ENCODE results near the gene LRRC37B.
"Not testable (repeated sequence)": the region's sequence is repeated elsewhere in the genome, so short reads cannot be mapped to it uniquely, and the experiment has no call there.

Gene LRRC37B

DNA sequence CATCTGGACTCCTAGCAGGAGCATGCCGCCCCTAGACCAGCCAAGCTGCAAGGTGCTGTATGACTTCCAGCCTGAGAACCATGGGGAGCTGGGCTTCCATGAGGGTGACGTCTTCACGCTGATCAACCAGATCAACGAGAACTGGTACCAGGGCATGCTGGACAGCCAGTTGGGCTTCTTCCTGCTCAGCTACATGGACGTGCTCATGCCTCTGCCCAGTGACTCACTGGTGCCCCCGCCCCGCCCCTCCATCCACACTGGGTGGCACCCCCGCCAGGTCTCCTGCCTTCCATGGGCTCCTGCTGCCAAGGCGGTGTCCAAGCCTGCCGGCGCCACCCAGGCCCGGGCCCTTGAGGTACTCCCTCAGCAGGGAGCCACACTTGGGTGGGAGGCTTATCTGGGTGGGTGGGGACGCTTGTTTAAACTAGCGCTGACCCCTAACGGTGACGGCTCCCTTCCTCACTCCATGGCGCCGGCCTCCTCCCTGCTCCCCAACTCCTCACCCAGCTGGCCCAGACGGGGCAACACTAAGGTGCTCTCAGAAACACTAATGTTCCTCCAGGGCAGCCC is 34.2 kb downstream of the LRRC37B start:
- not testable (repeated sequence) for DNase-seq (ENCODE audit: low spot score)

DNA sequence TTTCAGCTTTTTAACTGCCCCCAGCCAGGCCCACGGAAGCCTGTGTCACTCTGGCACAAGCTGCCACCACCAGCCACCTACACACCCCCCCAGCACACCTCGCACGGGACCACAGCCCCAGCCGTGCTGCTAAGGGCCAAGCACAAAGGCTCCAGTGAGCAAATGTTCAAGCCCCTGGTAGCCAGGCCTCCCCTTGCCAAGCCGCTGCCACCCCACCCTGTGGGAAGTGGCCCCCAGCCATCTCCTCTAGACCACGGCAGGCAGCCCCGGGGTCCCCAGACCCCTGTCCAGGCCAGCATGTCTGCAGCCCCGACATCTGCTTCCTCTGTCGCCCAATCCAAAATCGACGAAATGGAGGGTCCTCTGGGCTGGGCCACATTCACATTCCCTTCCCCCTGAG is 35.1 kb downstream of the LRRC37B start:
- DNase-seq (ENCODE audit: low spot score): not testable (repeated sequence)

- not testable (repeated sequence) for DNase-seq (ENCODE audit: low spot score)
These were observed 38.4 kb downstream of the LRRC37B start for GRCh38 chr17:32045611-32046010.

DNA sequence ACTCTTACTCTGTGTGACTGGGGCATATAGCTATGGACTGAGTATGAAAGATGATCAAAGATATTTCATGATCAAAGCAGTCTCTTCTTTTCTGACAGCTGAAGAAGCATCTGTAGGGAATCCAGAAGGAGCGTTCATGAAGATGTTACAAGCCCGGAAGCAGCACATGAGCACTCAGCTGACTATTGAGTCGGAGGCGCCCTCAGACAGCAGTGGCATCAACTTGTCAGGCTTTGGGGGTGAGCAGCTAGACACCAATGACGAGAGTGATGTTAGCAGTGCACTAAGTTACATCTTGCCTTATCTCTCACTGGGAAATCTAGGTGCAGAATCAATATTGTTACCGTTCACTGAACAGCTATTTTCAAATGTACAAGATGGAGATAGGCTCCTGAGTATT is 40.5 kb downstream of the LRRC37B start:
- DNase-seq (ENCODE audit: low spot score): not testable (repeated sequence)

DNA sequence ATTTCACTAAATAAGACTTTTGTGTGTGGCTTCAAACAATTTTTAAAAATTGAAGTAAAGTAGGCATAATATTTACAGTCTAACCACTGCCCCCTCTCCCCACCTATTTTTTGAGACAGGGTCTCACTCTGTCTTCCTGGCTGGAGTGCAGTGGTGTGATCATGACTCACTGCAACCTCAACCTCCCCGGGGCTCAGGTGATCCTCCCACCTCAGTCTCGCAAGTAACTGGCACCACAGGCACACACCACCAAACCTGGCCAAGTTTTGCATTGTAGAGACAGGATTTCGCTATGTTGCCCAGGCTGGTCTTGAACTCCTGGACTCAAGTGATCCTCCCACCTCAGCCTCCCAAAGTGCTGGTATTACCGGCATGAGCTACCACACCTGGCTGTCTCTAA is 47.8 kb downstream of the LRRC37B start:
- not testable (repeated sequence) for DNase-seq (ENCODE audit: low spot score)

GRCh38 chr17:32055425-32055824 is 48.2 kb downstream of the LRRC37B start:
- DNase-seq (ENCODE audit: low spot score): not testable (repeated sequence)

GRCh38 chr17:32056500-32056899 is 49.3 kb downstream of the LRRC37B start:
- not testable (repeated sequence) for DNase-seq (ENCODE audit: low spot score)

DNA sequence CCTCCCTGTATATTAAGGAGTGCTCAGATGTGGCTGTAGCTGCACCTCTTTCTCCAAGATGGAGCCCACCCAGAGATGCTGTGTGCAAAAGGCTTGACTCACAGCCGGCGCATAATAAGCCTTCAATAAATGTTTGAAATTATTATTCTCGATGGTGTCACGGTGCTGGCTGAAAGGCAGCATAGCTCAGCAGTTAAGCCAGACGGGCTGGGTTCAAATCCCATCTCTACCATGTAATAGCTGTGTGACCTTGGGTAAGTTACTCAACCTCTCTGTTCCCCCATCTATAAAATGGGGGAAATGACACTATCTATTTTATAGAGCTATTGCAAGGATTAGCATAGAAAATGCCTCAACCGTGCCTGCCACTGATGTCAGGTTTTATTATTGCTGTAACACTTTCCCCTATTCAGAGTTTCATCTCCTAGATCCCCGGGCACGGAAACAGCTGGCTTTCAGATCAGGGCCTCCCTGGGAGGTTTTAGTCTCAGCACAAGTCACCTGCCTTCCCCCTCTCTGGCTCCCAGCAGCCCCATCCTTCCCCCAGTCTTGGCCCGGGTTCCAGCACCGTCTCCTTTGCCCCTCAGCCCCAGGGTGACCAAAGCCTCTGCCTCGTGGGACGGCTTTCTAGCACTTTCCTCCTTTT is 50.4 kb downstream of the LRRC37B start:
- not testable (repeated sequence) for DNase-seq (ENCODE audit: low spot score)

DNA sequence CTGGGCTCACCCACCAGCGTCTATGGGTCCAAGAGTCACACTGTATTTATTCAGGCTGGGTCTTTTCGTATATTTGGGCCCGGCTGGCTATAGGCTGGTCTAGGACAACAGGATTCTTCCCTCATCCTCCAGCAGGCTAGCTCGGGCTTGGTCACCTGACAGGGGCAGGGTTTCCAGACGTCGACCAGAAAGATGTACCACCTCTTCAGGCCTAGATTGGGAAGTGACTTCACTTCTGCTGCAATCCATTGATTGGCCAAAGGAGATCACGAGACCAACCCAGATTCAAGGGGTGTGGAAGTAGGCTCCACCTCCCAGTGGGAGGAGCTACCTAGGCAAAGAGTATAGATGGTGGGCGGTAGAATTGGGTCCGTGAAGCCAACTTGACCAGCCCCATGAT is 53.5 kb downstream of the LRRC37B start:
- not testable (repeated sequence) for DNase-seq (ENCODE audit: low spot score)

GRCh38 chr17:32061840-32062239 is 54.7 kb downstream of the LRRC37B start:
- peak; percentile 1 for DNase-seq (ENCODE audit: low spot score)

GRCh38 chr17:32064091-32064490 is 56.9 kb downstream of the LRRC37B start:
- not testable (repeated sequence) for DNase-seq (ENCODE audit: low spot score)

GRCh38 chr17:32066123-32066680 is 59.0 kb downstream of the LRRC37B start:
- not testable (repeated sequence) for DNase-seq (ENCODE audit: low spot score)

GRCh38 chr17:32066863-32067642 is 59.9 kb downstream of the LRRC37B start:
- not testable (repeated sequence) for DNase-seq (ENCODE audit: low spot score)

DNA sequence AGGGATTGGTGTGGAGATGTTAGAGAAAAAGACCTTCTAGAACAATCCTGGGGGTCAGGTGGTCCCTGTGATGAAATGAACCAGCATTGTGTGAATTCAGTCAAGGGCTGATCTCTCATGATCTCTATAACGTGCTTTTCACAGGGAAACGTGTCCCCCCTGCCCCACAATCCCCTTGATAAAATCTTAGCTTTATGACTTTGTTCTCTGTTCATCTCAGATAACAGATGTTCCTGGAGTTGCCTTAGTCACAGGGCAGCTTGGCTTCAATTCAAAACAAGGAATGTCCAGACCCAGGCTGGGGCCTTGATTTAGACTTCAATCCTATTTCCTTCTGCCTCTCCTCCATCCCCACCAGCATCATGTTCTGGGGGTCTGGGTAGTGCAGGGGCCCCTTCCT is 61.9 kb downstream of the LRRC37B start:
- DNase-seq (ENCODE audit: low spot score): not testable (repeated sequence)

GRCh38 chr17:32071961-32072360 is 64.8 kb downstream of the LRRC37B start:
- DNase-seq (ENCODE audit: low spot score): not testable (repeated sequence)

DNA sequence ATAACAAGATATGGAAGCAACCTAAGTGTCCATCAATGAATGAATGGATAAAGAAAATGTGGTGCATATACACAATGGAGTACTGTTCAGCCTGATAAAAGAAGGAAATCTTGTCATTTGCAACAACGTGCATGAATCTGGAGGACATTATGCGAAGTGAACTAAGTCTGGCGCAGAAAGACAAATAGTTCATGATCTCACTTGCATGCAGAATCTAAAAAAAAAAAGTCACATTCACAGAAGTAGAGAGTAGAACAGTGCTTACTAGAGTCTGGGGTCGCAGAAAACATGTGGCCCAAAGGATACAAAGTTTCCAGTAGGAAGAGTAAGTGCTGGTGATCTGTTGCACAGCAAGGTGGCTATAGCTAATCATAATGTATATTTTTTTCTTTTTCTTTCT is 65.9 kb downstream of the LRRC37B start:
- not testable (repeated sequence) for DNase-seq (ENCODE audit: low spot score)

DNA sequence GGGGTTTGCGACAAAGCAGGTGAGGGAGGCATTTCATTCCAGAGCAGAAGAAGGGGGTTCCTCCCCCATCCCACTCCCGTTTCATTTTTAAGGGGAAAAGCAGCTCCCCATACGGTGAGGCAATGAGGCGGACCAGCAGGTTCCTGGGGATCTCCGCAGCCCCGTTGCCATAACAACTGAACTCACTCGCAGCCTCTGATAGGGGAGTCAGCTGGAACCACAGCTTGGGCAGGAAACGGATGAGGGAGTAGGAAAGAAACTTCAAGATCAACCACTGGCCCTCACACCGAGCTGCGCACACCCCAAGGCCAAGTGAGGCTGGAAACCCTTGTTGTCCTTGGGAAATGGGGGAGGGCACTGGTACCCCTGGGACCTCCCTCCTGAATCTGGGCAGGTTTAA is 72.6 kb downstream of the LRRC37B start:
- DNase-seq (ENCODE audit: low spot score): peak; percentile 53

DNA sequence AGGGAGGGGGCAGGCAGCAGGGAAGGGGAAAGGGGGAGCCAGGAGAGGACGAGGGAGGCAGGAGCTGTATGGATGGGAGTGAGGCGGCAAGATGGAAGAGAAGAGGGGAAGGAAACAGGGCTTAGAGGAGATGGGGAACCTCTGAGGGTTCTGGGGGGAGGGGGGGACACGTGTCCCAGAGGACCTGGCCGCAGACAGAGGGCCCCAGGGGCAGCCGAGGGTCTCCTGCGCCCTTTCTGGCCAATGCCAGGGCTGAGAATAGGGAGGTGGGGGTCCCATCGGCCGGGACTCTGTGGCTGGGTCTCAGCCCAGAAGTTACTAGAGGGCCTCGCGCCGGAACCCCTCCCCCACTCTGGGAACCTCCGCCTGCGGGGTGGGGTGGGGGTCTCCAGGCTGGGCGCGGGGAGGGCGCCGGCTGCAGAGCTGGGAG is 76.4 kb downstream of the LRRC37B start:
- DNase-seq (ENCODE audit: low spot score): not testable (repeated sequence)

DNA sequence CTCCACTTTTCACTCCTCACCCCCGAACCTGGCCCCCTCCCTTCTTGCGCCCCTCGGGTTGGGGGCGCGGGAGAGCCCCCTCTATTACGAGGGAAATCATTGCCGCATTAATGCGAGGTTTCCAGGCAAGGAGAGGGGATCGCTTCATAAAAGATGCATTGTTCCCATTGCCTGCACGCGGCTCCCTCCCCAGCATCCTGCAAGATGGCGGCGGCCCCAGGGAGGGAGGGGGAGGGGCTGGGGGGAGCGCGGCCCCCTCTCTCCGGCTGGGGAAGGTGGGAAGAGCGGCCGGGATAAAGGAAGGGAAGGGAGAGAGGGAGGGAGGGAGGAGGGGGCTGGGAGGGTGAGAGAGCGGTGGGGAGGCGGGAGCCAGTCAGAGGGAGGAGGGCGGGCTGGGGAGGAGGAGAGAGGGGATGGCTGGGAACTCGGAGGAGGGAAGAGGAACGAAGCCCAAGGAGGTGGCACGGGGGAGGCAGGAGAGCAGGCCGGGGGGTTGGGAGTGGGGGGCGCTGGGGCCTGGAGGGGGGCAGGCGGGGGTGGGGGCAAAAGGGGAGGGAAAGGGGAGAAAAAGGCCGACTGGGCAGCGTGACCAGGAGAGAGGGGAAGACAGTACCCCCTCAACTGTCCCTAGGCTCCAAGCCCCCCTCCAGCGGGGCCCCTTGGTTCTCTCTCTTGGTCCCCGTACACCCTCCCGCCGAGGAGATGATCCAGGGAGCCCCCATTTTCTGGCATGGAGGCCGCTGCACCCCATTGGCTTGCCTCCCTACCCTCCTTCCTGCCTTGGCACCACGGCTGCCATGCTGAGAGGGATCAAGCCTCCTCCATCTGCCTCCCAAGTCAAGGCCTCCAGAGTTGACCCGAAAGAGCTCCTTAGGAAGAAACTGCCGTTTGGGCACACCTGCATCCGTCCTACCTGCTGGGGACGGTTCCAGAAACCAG is 77.1 kb downstream of the LRRC37B start:
- not testable (repeated sequence) for DNase-seq (ENCODE audit: low spot score)

DNA sequence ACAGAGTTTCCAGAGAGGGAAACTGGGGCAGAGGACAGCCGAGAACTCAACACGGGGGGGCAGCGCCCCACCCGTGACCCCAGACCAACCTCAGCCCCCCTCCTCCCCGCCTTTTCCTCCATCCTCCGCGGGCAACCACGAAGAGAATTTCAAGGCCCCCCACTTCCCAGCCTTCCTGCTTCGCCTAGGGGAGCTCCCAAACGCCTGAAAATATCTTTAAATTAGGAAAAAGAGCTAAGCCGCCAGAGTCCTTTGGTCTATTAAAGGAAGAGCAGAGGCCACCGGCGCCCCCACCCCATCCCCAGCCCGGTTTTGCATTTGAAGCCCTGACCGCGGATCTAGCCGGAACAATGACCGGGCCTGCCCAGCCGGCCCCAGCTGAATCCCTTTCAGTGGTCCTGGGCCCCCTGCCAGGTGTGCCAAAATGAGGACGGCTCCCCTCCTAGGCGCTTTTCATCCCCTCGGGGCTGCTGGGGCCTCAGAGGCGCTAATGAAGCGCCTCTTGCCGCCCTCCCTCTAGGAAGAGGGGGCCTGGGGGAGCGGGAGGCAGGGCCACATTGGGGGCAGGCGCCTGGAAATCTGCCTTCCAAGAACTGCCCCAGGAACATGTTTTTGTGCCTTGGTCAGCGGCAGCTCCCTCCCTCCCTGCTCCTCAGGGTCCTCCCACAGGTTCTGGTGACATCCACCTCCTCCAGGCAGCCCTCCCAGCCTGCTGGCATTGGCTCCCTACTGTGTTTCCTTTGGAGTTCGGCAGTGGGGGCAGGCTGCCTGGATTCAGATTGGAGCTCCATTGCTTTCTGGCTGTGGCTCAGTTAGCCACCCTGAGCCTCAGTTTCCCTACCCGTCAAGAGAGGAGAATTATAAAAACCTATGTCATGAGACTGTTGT is 78.0 kb downstream of the LRRC37B start:
- not testable (repeated sequence) for DNase-seq (ENCODE audit: low spot score)

Measured in AG20443 (cell line).